GM12878 (cell line): ENCODE results near the gene DIO1. TPM values are rescaled to one million over a fixed set of nuclear protein-coding genes. Genes with fewer than 3 reads are reported as not detected.

ENCODE experiments used
- ATAC-seq: fragments of 200-7000 bp; cut with Tn5 transposase; 3 replicates; pipeline ENCODE4 v1.9.1; 2020; ENCODE audit warnings: mild to moderate bottlenecking, moderate library complexity
- BruUV-seq: library from RNA; stranded (reverse); fragments of 400-500 nt; replicated peaks from 2 replicates; lab custom pipeline; 2021; lab: Mats Ljungman, UMichigan
- CTCF ChIA-PET: fragments of 300-600 bp; sonication (Branson Sonifier 250); formaldehyde crosslinking; extraction: SDS; loops from one replicate; lab custom pipeline; 2021; ENCODE audit warnings: inconsistent platforms; lab: Yijun Ruan, JAX
- POLR2A ChIA-PET: fragments of 350-600 bp; formaldehyde crosslinking; extraction: SDS; loops from one replicate; lab custom pipeline; 2021; ENCODE audit warnings: inconsistent platforms; lab: Charles Lee
- RAD21 ChIA-PET: fragments of 300-600 bp; sonication (Branson Sonifier 250); formaldehyde crosslinking; loops from one replicate; lab custom pipeline; 2023; ENCODE audit warnings: antibody characterized with exemption; ENCODE audit not compliant: unreplicated experiment; lab: Charles Lee
- SMC1A ChIA-PET: fragments of 300-600 bp; sonication (Branson Sonifier 250); formaldehyde crosslinking; loops from one replicate; lab custom pipeline; 2023; ENCODE audit not compliant: unreplicated experiment, uncharacterized antibody; lab: Charles Lee
- DNase-seq: peaks from one replicate; pipeline ENCODE4 v3.0.0-alpha.2; 2011; ENCODE audit warnings: low read depth, low spot score
- FAIRE-seq: peaks from 3 replicates; lab custom pipeline; 2011; peaks lifted over from hg19 to GRCh38; lab: Jason Lieb, UNC
- H2AFZ ChIP-seq: 2 replicates; pipeline ENCODE4 v1.6.0; 2011; ENCODE audit warnings: low read depth, low read length, control low read depth; ENCODE audit not compliant: control insufficient read depth
- H3K27ac ChIP-seq: 2 replicates; pipeline ENCODE4 v1.5.1; 2011; ENCODE audit warnings: control low read depth; ENCODE audit not compliant: control insufficient read depth, insufficient read depth
- H3K27me3 ChIP-seq, 2 experiments: replicated peaks in 1 of 2; 2 replicates each; pipeline versions ENCODE4 v1.6.0 to v1.6.1; 2011; ENCODE audit warnings: low read length in 1 of 2; ENCODE audit not compliant: control insufficient read depth in 2 of 2, insufficient read depth in 2 of 2
- H3K36me3 ChIP-seq, 2 experiments: 2 replicates each; pipeline ENCODE4 v1.5.1; 2011; ENCODE audit warnings: low read length in 1 of 2; ENCODE audit not compliant: control insufficient read depth in 2 of 2, insufficient read depth in 2 of 2
- H3K4me1 ChIP-seq: 2 replicates; pipeline ENCODE4 v1.6.1; 2011; ENCODE audit warnings: mild to moderate bottlenecking, low read length, moderate library complexity, mixed read lengths; ENCODE audit not compliant: control insufficient read depth, insufficient read depth
- H3K4me2 ChIP-seq: 2 replicates; pipeline ENCODE4 v1.6.0; 2011; ENCODE audit warnings: control low read depth; ENCODE audit not compliant: control insufficient read depth, insufficient read depth
- H3K4me3 ChIP-seq: fragments of 200-600 bp; sonication (generic); 2 replicates; pipeline ENCODE4 v1.5.1; 2016
- H3K79me2 ChIP-seq: 2 replicates; pipeline ENCODE4 v1.6.0; 2011; ENCODE audit warnings: low read length; ENCODE audit not compliant: control insufficient read depth, insufficient read depth
- H3K9ac ChIP-seq: 2 replicates; pipeline ENCODE4 v1.8.0; 2011; ENCODE audit warnings: low read length, control low read depth, mixed read lengths; ENCODE audit not compliant: control insufficient read depth, insufficient read depth
- H3K9me3 ChIP-seq: replicated peaks from 3 replicates; pipeline ENCODE4 v1.5.1; 2011; ENCODE audit warnings: mild to moderate bottlenecking, low read length; ENCODE audit not compliant: control insufficient read depth, insufficient read depth
- H4K20me1 ChIP-seq: 2 replicates; pipeline ENCODE4 v1.6.0; 2011; ENCODE audit not compliant: control insufficient read depth, insufficient read depth
- CBFB ChIP-seq: IDR thresholded peaks from 2 replicates; pipeline ENCODE4 v1.6.1; 2016; ENCODE audit warnings: antibody characterized with exemption, low read depth
- CHD2 ChIP-seq: IDR thresholded peaks from 2 replicates; pipeline ENCODE4 v1.6.1; 2011; ENCODE audit warnings: low read depth, low read length, improper control_type of control experiment, borderline replicate concordance
- FOXK2 ChIP-seq: fragments of 450-650 bp; IDR thresholded peaks from 2 replicates; pipeline ENCODE4 v1.6.1; 2017; ENCODE audit warnings: mild to moderate bottlenecking, moderate library complexity
- NFXL1 ChIP-seq: fragments of 450-650 bp; IDR thresholded peaks from 2 replicates; pipeline ENCODE4 v1.6.1; 2017; ENCODE audit warnings: antibody characterized with exemption, mild to moderate bottlenecking, borderline replicate concordance
- NR2C1 ChIP-seq: fragments of 450-650 bp; IDR thresholded peaks from 2 replicates; pipeline ENCODE4 v1.6.1; 2017; ENCODE audit warnings: antibody characterized with exemption, mild to moderate bottlenecking, moderate library complexity
- NR2F1 ChIP-seq: fragments of 450-650 bp; conservative IDR thresholded peaks from 2 replicates; pipeline ENCODE4 v1.6.1; 2017; ENCODE audit warnings: mild to moderate bottlenecking
- PKNOX1 ChIP-seq: fragments of 450-650 bp; IDR thresholded peaks from 2 replicates; pipeline ENCODE4 v1.6.1; 2016; ENCODE audit warnings: mild to moderate bottlenecking
- POLR2AphosphoS2 ChIP-seq: IDR thresholded peaks from 2 replicates; pipeline ENCODE4 v1.6.1; 2011; ENCODE audit warnings: low read depth, mild to moderate bottlenecking, low read length, improper control_type of control experiment, moderate library complexity
- RAD21 ChIP-seq: IDR thresholded peaks from 2 replicates; pipeline ENCODE4 v1.6.1; 2011; ENCODE audit warnings: mild to moderate bottlenecking, low read depth, low read length, moderate library complexity; ENCODE audit not compliant: insufficient read depth
- SUZ12 ChIP-seq: fragments of 200-600 bp; sonication (generic); IDR thresholded peaks from one replicate; pipeline ENCODE4 v1.6.1; 2018; ENCODE audit warnings: antibody characterized with exemption, mild to moderate bottlenecking; ENCODE audit not compliant: unreplicated experiment
- TCF7 ChIP-seq: IDR thresholded peaks from 2 replicates; pipeline ENCODE4 v1.6.1; 2014; ENCODE audit warnings: antibody characterized with exemption, borderline replicate concordance
- ZNF207 ChIP-seq: fragments of 450-650 bp; IDR thresholded peaks from 2 replicates; pipeline ENCODE4 v1.6.1; 2014; ENCODE audit warnings: antibody characterized with exemption, mild to moderate bottlenecking, borderline replicate concordance
- WGBS: methylation state at CpG from one replicate; pipeline ENCODE4 v1.1.6; 2016; ENCODE audit warnings: low lambda C conversion rate; ENCODE audit not compliant: insufficient replicate concordance, insufficient coverage; ENCODE audit errors: missing lambda C conversion rate; 5-methylcytosine and 5-hydroxymethylcytosine counted together
- in situ Hi-C: fragments of 300-500 bp; cut with MboI; formaldehyde crosslinking; loops from 9 replicates; pipeline ENCODE4 v1.14.3; 2018; ENCODE audit warnings: mixed read lengths
- intact Hi-C: fragments of 100-400 bp; cut with micrococcal nuclease; formaldehyde crosslinking; loops from one replicate; pipeline ENCODE4 v1.14.2; 2022; ENCODE audit not compliant: unreplicated experiment
- polyA plus RNA-seq, 11 experiments: library from polyadenylated mRNA; depleted of rRNA in 4 of 11; unstranded in 6 of 11; stranded (reverse) in 5 of 11; fragments of >200 nt; fragmentation: Nextera tagmentation in 4 of 11; fragmentation: Illumina TruSeq in 1 of 11; extraction: Ambion mirVana in 4 of 11; extraction: Trizol in 1 of 11; gene quantifications; 1 replicate in 1 of 11; 2 replicates in 10 of 11; pipeline versions ENCODE4 v1.2.1 to v1.2.3, GENCODE V29; 2011 to 2016; ENCODE audit warnings: inconsistent platforms in 2 of 11, missing spikeins in 2 of 11, low read depth in 1 of 11
- total RNA-seq, 4 experiments: library from RNA; depleted of rRNA in 3 of 4; stranded (reverse); fragments of >200 nt in 3 of 4; fragmentation: Illumina TruSeq in 1 of 4; extraction: Trizol in 1 of 4; gene quantifications; 2 replicates each; pipeline versions ENCODE4 v1.2.1 to v1.2.3, GENCODE V29; 2013 to 2021

The DIO1 gene
- total and polyA plus RNA-seq, 10 of the 15 experiments (the other 5 are each of a cell fraction or from before 2014, with no cell fraction given), result 0.11 to 0.26 (median 0.12) TPM; not detected in 6

DNA sequence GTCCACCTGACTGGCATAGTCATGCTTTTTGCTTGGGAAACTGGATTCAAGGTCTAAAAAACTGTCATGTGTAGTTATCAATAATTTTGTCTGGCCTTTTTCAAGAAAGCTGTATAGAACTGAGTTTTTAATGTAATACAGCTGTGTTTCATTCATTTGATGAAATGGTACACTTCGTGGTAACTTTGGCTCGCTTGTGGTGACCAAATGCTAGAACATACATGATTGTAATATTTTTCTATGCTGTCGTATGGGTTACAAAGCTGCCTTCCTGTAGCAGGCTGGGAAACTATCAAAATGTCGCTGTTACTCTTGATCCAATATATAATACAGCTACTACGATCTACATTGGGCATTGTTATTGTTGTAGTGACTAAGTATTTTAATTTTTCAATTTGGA is 54.3 kb downstream of the DIO1 start:
- Histone ChIP-seq H3K9ac (no peak overlapping the region), H4K20me1 (no peaks in the 10 kb centered on the region), H2AFZ (no peak overlapping the region), H3K27me3 (no peaks in the 10 kb centered on the region), H3K9me3 (no peaks in the 10 kb centered on the region), H3K36me3 (peaks cover 4% of the 10 kb centered on the region in 2 experiments; a peak in 2 of 4 replicates), H3K79me2 (peaks cover 42% of the 10 kb centered on the region), H3K27ac (no peak overlapping the region), H3K4me1 (peaks cover 3% of the 10 kb centered on the region; the same call in 1 of the 2 replicates), H3K4me3 (no peak overlapping the region), H3K4me2 (no peak overlapping the region)
- intact Hi-C loops, result no loop called here
- ATAC-seq, result no peak
- CTCF ChIA-PET, result interaction anchor here (0.9 to 11.1 kb wide), 16 partner anchors 8 to 133 kb away, joined by 3 to 200 read pairs (median 6); partner anchors contain the start of gene TMEM59
- no peak for FAIRE-seq
- SMC1A ChIA-PET, result interaction anchor here (0.6 to 7.6 kb wide), 19 partner anchors 8 to 197 kb away, joined by 3 to 95 read pairs (median 6); partner anchors contain the start of gene YIPF1
- BruUV-seq, result no TSS peak
- DNase-seq, result no peak
- TF ChIP-seq SUZ12 (no peak), TCF7 (no peak), FOXK2 (no peak), CHD2 (no peak), PKNOX1 (no peak), NFXL1 (no peak), ZNF207 (no peak), CBFB (no peak), POLR2AphosphoS2 (no peak), NR2C1 (no peak), RAD21 (no peak), NR2F1 (no peak)
- in situ Hi-C loops, result no loop called here
- RAD21 ChIA-PET, result interaction anchor here (0.7 to 9.4 kb wide), 11 partner anchors 8 to 112 kb away, joined by 3 to 73 read pairs (median 6); no protein-coding TSS in a partner anchor
- POLR2A ChIA-PET, result interaction anchor here (1.1 to 1.3 kb wide), 3 partner anchors 9 to 72 kb away, joined by 3 to 7 read pairs (median 3); no protein-coding TSS in a partner anchor
- WGBS, result 96% methylated on average over 5 of the region's 5 CpGs
